RPMI7951 (cell line): Measurements from ENCODE around the gene TMEM143. TPM values are rescaled to one million over a fixed set of nuclear protein-coding genes. Genes with fewer than 3 reads are reported as not detected.

Source experiments
- DNase-seq: peaks from one replicate; pipeline ENCODE4 v3.0.0-alpha.2; 2012; ENCODE audit warnings: low read depth
- total RNA-seq: library from RNA; depleted of rRNA; stranded (reverse); fragments of >200 nt; shearing (Covaris generic); gene quantifications from 2 replicates; pipeline ENCODE4 v1.2.3, GENCODE V29; 2014

Gene TMEM143
- total RNA-seq, 1 experiment from 2014 or later, result 4.4 TPM

DNA sequence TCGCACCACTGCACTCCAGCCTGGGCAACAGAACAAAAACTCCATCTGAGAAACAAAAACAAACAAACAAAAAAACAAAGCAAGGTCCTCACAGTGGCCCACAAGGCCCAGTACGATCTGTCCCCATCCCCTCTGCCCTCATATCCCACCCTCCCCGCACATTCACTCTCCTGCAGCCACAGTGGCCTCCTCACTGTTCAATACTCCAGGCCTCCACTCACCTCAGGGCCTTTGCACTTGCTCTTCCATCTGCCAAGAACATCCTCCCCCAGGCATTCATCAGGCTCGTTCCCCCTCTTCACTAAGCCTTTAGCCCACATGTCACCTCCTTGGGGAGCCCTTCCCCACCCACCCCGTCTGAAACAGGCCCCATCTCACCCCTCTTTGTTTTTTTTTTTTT lies 4.6 kb downstream of the TMEM143 start:
- DNase-seq, result no peak

DNA sequence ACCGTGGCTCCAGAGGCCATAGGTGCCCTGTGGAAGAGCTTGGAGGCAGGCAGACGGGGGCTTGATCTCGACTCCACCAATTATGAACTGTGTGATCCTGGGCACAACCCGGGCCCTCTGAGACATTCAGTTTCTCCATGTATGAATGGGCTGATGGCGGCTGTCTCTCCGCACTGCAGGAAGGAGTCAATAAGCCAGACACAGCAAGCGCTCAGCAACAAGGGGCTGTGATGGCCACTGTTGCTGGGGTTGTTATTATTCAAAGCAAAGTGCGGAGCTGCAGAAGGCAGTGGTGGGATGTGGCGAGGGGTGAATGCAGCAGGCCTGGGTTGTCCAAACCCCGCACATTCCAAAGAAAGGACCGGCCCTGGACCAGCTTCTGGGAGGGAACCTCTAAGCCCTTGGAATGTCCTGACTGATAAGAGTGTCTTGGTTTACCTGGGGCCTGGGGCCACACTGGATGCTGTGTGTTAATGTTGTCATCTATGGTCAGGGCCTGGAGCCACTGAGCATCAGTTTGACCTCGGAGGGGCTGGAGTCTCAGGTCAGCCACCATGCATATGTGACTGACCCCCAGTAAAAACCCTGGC lies 8.3 kb downstream of the TMEM143 start:
- DNase-seq, result no peak

DNA sequence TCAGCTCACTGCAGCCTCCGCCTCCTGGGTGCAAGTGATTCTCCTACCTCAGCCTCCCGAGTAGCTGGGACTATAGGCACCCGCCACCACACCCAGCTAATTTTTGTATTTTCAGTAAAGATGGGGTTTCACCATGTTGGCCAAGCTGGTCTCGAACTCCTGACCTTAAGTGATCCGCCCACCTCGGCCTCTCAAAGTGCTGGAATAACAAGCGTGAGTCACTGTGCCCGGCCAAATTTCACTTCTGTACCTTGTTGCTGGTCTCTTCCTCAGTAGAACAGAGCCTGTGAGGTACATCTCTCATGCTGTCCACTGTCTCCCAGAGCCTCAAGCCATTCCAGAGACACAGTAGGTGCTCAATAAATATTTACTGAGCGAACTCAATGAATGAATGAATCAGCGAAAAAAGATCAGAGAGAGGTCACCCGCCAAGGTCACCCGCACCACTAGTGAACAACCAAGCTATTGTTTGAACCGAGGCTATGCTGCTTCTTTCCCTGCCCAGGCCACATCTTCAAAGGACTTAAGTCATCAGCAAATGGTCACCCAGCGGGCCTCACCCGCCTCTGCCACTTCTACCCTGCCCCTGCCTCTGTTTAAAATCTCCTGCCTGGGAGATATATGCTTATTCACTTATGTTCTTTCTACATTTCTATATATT lies 9.3 kb downstream of the TMEM143 start:
- DNase-seq, result peak; percentile 87

DNA sequence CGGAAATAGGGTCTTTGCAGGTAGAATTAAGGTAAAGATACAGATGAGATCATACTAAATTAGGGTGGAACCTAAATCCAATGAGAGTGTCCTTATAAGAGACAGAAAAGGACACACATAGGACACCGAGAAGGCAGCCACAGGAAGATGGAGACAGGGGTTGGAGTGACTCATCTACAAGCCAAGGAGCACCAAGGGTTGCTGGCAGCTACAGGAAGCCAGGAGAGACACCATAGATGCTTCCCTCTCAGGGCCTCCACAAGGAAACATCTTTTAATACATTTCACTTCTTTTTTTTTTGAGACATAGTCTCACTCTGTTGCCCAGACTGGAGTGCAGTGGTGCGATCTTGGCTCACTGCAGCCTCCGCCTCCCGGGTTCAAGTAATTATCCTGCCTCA lies 10.1 kb downstream of the TMEM143 start:
- DNase-seq, result peak; percentile 64

DNA sequence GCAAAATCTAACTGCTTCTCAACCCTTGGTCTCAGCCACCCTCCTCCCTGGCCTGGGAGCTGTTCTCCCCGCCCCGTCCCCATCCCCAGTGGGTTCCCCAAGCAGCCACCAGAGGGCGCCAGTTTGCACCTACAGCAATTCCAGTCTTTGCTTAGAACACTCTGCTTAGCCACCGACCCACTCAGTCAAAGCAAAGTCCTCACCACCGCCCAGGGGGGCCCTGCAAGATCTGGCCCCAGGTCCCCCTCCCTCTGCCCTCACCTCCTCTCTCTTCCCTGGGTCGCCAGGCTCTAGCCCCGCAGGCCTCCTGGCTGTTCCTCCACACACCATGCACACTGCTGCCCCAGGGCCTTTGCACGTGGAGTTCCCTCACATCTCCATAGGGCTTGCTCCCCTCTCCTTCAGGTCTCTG lies 12.4 kb downstream of the TMEM143 start:
- DNase-seq, result peak; percentile 61

DNA sequence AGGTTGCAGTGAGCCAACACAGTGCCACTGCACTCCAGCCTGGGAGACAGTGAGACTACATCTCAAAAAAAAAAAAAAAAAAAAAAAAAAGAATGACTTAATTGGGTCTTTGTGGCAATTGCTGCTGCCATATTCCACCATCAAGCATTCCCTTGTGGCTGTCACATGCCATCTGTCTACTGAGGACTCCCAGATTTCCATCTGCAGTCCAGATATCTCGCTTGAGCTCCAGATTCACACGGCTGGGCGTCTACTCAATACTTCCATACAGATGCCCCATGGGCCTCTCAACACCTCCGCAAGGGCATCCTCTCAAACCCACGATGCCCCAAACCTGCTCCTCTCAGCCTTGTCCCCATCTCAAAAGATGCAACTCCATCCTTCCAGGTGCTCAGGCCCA lies 12.9 kb downstream of the TMEM143 start:
- no peak for DNase-seq

DNA sequence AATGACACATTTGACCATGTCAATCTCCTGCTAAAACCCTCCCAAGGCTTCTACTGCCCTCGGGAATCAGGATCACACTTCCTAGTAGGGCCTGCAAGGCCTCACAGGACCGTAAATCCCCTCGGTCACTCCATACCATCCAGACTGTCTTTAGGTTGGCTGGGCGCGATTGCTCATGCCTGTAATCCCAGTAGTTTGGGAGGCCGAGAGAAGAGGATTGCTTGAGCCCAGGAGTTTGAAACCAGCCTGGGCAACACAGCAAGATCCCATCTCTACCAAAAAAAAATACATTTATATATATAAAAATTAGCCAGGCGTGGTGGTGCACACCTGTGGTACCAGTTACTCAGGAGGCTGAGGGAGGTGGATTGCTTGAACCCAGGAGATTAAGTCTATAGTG lies 15.0 kb downstream of the TMEM143 start:
- no peak for DNase-seq

DNA sequence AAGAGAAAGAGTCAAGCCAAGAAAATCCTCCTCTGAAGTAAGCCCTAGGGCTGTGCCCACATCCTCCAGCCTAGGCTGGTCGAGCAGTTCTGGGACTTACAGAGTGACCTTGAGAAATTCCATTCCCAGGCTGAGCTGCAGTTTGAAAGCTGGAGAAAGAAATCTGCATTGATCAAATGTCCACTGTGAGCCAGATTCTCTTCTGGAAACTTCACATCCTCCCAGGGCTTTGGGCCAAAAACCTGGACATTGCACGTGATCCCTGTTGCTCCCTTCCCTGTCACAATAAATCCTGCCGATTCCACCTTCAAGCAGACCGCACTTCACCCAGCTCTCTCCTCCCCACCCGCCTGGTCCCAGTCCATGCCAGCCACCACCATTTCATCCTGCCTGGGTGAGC lies 15.7 kb downstream of the TMEM143 start:
- peak; percentile 41 for DNase-seq

DNA sequence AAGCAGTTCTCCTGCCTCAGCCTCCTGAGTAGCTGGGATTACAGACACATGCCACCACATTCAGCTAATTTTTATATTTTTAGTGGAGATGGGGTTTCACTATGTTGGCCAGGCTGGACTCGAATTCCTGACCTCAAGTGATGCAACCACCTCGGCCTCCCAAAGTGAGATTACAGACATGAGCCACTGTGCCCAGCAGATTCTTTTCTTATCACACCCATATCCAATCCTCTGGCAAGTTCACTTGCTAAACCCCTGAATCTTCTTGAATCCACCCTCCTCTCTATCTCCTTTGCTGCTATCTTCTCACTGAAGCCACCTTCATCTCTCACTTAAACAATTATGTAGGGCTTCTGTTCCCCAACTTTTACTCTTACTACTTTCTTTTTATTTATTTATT lies 17.5 kb downstream of the TMEM143 start:
- no peak for DNase-seq

DNA sequence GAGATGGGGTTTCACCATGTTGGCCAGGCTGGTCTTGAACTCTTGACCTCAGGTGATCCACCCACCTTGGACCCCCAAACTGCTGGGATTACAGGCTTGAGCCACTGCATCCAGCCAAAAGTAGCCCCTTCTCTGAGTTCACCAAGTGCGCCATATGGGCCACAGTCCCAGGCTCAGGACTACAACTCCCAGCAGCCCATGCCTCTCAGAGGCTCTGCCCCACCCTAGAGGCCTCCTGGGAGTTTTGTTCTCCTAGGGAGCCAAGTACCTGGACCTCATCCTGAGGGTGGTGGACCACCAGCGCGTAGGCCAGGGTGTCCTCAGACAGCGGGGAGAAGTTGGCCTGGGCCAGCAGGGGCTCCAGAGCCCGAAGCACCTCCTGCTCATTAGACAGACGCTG lies 18.8 kb downstream of the TMEM143 start:
- DNase-seq, result no peak

DNA sequence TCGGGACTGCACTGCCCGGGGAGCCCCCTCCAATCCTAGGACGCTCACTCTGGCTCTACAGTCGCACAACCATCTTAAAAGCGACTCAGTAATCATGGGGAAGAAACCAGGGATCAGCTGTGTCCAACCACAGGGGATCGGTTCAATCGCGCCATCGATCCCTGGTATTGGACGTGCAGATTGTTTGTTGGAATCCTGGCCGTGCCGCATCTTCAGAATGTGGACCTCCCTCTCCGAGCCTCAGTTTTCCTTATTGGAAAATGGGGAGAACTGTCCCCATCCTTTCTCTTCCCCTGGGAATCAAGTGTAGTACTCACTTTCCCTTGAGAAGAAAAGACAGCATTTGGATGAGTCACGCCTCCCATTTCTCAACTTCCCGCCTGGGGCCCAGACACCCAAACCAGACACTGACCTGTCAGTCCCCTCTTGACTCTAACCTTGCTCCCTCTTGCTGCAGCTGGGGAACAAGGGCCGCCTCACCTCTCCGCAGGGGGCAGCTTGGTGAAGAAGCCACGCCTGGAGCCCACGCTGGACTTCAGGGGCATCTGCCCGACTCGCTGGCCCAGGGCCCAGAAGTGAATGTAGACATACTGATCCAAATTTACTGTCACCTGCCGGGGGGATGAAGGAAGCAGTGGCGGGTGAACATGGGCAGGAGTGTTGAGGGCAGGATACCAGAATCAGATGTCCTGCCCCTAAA lies 20.7 kb downstream of the TMEM143 start:
- peak; percentile 66 for DNase-seq

DNA sequence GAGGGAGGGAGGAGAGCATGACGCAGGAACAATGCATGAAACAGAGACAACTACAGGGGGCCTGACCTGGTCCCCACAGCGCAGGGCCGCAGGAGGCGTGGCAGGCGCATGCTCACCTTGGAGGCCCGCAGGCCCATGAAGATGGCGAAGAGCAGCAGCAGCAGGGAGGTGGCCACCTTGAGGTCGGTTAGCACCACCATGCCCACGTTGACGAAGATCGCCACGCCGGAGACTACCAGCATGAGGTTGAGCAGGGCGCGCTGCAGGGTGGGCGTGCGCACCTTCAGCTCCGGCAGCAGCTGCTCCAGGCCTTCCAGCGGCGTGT lies 21.4 kb downstream of the TMEM143 start:
- no peak for DNase-seq

DNA sequence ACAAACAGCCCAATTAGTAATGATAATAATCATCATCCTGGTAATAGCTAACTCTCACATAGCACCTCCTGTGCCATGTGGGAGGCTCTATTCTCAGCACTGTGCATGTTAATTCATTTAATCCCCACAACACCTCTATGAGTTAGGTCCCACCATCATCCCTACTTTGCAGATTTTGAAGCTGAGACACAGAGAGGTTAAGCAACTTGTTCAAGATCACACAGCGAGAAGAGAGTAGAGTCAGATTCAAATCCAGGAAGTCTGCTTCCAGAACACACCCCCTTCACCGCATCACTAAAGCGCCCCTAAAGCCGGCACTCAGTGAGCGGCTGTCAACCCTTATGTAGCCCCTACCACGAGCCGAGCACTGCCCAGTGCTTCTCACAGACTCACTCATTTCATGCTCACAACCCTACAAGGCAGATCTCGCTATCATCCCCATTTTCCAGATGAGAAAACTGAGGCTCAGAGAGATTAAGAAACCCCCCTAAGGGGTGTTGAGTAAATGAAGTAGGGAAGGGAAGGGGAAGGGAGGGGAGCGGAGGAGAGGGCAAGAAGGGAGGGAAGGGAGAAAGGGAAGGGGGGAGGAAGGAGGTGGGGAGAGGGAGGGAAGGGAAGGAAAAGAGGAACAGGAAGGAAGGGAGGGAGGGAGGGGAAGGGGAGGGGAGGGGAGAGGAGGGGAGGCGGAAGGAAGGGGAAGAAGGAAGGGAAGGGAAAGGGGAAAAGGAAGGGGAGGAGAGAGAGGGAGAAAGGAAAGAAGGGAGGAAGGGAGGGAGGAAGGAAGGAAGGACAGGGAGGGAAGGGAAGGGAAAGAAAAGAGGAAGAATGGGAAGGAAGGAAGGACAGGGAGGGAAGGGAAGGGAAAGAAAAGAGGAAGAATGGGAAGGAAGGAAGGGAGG lies 22.0 kb downstream of the TMEM143 start:
- DNase-seq, result no peak

DNA sequence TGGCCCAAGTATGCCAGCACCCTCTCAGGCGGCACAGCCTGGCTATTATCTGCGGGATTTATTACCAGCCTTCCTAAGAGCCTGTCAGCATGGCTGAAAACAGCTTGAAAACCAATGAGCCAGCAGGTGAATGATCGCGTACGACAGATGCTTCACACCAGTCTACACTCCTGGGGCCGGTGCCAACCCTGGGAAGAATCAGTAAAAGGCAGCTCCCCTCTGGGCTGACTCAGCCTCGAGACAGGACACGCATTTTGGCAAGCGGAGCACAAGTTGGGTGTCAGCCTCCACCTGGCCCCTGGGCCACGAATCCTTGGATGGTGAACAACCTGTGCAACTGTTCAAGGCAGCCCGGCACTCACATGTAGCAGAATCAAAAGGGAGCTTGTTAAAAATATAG lies 22.7 kb downstream of the TMEM143 start:
- DNase-seq, result no peak

DNA sequence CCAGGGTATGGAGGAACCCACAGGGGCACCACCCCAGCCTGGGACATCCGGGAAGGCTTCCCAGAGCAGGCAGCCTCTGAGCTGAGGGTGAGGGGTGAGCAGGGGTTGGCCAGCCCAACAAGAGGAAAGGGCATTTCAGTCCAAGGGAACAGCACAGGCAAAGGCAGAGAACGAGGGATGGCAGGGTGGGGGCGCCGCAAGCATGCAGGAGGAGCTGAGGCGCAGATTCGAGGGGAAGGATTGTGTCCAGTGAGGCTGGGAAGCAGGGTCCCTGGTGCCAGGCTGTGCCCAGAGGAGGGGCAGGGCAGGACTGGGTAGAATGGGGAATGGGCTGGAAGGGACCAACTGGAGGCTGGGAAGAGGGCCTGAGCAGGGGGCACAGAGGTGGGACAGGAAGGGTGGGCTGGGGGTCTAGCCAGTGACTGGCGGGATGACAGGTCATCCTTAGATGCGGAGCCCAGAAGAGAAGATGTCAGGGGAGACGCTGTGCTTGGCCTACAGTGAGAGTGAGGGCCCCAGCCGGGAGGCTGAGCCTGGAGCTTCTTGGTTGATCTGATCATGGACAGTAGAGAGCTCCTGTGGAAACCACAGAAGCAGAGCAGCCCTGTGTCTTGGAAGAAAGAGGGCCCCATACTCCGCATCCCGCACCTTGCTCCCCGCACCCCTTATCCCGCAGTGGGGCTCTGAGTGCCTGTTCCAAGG lies 24.8 kb downstream of the TMEM143 start:
- DNase-seq, result no peak

DNA sequence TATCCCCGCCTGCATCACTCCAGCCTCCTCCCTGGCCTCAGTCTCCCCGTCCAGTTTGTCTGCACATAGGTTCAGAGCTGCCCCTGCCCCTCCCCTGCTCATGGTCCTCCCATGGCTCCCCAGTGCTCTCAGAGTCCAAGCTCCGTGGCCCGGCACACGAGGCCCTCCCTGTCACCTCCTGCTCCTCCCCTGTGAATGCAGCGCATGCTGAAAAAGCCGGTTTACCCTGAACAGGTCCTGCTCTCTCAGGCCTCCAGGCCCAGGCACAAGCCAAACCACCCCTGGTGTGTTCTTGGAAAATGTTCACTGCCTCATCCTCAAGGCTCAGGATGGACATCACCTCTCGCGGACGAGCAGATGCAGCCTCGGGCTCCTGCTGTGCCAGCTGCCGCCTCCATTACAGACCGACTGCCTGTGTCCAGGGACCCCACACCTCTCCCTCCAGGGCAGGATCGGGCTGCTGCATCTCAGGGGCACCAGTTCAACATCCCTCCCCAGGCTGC lies 25.4 kb downstream of the TMEM143 start:
- DNase-seq, result no peak

DNA sequence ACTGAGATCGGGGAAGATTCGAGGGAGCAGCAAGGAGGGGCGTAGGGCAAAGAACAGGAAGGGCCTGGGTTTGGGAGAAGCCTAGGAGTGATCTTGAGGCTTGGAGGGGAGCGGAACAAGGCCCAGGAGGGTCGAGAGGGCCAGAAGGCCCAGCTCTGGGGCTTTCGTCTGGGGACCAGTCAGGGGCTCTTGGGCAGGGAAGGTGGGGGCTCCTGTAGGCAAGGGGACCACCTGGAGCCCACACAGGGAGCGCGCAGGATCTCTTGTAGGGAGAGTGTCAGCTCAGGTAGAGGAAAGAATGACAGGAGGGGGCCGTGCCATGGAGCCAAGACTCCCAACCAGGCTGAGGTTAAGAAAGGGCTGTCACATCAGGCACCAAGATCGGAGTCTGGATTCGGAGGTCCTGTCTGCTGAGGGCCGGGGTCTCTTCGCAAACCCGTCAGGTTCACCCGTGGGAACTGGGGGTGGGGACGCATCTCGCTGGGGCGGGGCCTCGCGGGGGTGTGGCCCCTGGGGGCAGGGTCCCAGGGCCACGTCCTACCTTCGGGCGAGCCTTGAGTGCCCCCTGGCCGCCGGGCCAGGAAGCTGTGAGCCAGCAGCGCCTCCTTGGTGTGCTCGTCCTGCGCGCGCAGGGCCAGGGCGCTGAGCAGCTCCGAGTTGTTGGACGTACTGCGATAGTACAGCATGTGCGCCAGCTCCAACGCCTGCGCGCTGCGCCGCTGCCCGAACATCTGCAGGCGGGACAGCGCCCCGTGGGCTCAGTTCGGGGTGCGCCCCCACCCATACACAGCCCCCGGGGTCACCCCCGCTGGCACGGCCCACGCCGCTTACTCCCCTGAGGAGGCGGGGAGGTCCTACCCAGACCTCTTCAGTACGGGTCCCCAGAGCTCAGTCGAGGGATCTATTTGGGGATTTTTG lies 30.0 kb downstream of the TMEM143 start:
- DNase-seq, result peak; percentile 91

DNA sequence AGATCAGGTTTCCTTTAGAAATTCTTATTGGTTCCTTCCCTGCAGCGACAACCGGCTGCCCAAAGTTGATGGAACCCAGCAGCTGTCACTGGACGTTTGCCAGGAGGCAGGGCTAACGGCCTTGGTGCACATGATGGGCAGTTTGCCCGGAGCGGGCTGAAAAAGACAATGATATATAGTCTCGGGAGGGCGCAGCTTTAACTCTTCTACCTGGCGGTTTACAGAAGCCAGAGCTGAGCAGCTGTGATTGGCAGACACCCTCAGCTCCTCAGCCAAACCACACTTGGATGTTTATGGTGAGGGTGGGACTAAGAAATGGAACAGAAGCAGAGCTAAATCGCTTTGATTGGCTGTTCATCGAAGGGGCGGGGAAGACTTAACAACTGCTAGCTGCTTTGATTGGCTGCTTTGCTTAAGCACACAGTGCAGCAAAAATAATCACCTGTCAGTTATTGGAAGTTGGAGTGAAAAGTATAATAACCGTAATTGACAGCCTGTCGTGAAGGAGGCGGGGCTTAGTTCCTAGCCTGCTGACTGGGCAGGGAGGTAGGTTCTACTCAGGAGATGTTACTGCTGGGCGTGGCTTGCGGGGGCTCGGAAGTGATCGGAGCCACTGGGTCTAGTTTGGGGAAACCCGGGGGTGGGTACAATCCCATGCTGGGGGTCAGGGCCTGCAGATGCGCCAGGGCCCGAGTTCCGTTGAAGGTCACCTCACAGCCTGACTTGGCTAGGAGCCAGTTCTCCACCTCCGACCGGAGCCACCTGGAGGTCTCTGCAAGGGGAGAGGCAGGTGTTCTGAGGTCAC lies 30.9 kb downstream of the TMEM143 start:
- DNase-seq, result peak; percentile 98

DNA sequence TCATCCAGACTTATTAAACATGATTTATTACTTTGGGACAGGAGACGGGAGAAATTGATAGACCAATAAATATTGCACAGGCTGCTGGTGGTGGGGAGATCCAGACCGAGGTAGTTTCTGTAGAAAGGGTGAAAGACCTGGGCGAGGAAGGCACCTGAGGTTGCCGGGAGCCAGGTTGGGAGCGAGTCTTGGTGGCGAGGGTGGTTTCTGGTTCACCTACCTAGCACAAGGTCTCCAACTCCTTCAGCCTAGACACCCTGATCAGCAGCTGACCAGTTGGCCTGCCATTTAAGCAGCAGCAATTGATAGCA lies 31.4 kb downstream of the TMEM143 start:
- DNase-seq, result no peak
